ENCODE data around the gene FAM174B. TPM values are rescaled to one million over a fixed set of nuclear protein-coding genes. Genes with fewer than 3 reads are reported as not detected.

The FAM174B gene
- total RNA-seq, 1 experiment from 2014 or later = 3.5 TPM

GRCh38 chr15:92580933-92581445 is 74.6 kb downstream of the FAM174B start:
- POLR2A ChIA-PET = no interaction called here

GRCh38 chr15:92580521-92580920 is 75.1 kb downstream of the FAM174B start:
- H3K27me3 Mint-ChIP-seq (ENCODE audit: insufficient read depth, unreplicated experiment) = peaks cover 51% of the 10 kb centered on the region
- no peak for TF ChIP-seq CTCF (IDR thresholded peaks at IDR 0.05; ENCODE audit: unreplicated experiment)
- no peak for DNase-seq (ENCODE audit: unreplicated experiment)
- H3K36me3 Mint-ChIP-seq (ENCODE audit: insufficient read depth, unreplicated experiment) = no peaks in the 10 kb centered on the region
- no peak overlapping the region for H3K4me3 Mint-ChIP-seq (ENCODE audit: unreplicated experiment)
- H3K4me1 Mint-ChIP-seq (ENCODE audit: insufficient read depth, unreplicated experiment) = no peaks in the 10 kb centered on the region
- intact Hi-C loops (cut with micrococcal nuclease) = no loop called here
- H3K9me3 Mint-ChIP-seq (ENCODE audit: unreplicated experiment) = no peaks in the 10 kb centered on the region
- ChIA-PET POLR2A (interaction anchor here (0.5 kb wide), 1 partner anchor 42 kb away, joined by 4 read pairs; no protein-coding TSS in a partner anchor), CTCF (interaction anchor here (0.6 kb wide), 1 partner anchor 626 kb away, joined by 3 read pairs; no protein-coding TSS in a partner anchor)
- no TSS peak for BruUV-seq (replicated peaks)
- H3K27ac Mint-ChIP-seq (ENCODE audit: low read depth, unreplicated experiment) = no peak overlapping the region

More at GRCh38 chr15:92580933-92581445, 74.6 kb downstream of the FAM174B start:
- Mint-ChIP-seq H3K36me3 (ENCODE audit: insufficient read depth, unreplicated experiment) (no peaks in the 10 kb centered on the region), H3K9me3 (ENCODE audit: unreplicated experiment) (no peaks in the 10 kb centered on the region), H3K4me3 (ENCODE audit: unreplicated experiment) (no peak overlapping the region), H3K4me1 (ENCODE audit: insufficient read depth, unreplicated experiment) (no peaks in the 10 kb centered on the region), H3K27me3 (ENCODE audit: insufficient read depth, unreplicated experiment) (peaks cover 51% of the 10 kb centered on the region), H3K27ac (ENCODE audit: low read depth, unreplicated experiment) (no peak overlapping the region)
- TF ChIP-seq CTCF (IDR thresholded peaks at IDR 0.05; ENCODE audit: unreplicated experiment) = no peak
- no TSS peak for BruUV-seq (replicated peaks)
- no peak for DNase-seq (ENCODE audit: unreplicated experiment)
- CTCF ChIA-PET = interaction anchor here (0.6 kb wide), 1 partner anchor 626 kb away, joined by 3 read pairs; no protein-coding TSS in a partner anchor
- intact Hi-C loops (cut with micrococcal nuclease) = no loop called here

- intact Hi-C loops (cut with micrococcal nuclease) = no loop called here
- ChIA-PET POLR2A (interaction anchor here (0.5 kb wide), 1 partner anchor 41 kb away, joined by 4 read pairs; no protein-coding TSS in a partner anchor), CTCF (no interaction called here)
- no peak for TF ChIP-seq CTCF (IDR thresholded peaks at IDR 0.05; ENCODE audit: unreplicated experiment)
- peaks cover 51% of the 10 kb centered on the region for H3K27me3 Mint-ChIP-seq (ENCODE audit: insufficient read depth, unreplicated experiment)
- no peaks in the 10 kb centered on the region for H3K36me3 Mint-ChIP-seq (ENCODE audit: insufficient read depth, unreplicated experiment)
- no peaks in the 10 kb centered on the region for H3K4me1 Mint-ChIP-seq (ENCODE audit: insufficient read depth, unreplicated experiment)
- H3K4me3 Mint-ChIP-seq (ENCODE audit: unreplicated experiment) = no peak overlapping the region
- no peak overlapping the region for H3K27ac Mint-ChIP-seq (ENCODE audit: low read depth, unreplicated experiment)
- H3K9me3 Mint-ChIP-seq (ENCODE audit: unreplicated experiment) = no peaks in the 10 kb centered on the region
- DNase-seq (ENCODE audit: unreplicated experiment) = no peak
- no TSS peak for BruUV-seq (replicated peaks)
Observed at GRCh38 chr15:92579931-92580470, 75.6 kb downstream of the FAM174B start.

GRCh38 chr15:92579486-92579885 is 76.1 kb downstream of the FAM174B start:
- POLR2A ChIA-PET = no interaction called here

More at GRCh38 chr15:92579486-92579885, 76.1 kb downstream of the FAM174B start:
- BruUV-seq (replicated peaks) = no TSS peak
- no peak overlapping the region for H3K27ac Mint-ChIP-seq (ENCODE audit: low read depth, unreplicated experiment)
- no peaks in the 10 kb centered on the region for H3K36me3 Mint-ChIP-seq (ENCODE audit: insufficient read depth, unreplicated experiment)
- CTCF ChIA-PET = no interaction called here
- no peak for DNase-seq (ENCODE audit: unreplicated experiment)
- intact Hi-C loops (cut with micrococcal nuclease) = no loop called here
- H3K9me3 Mint-ChIP-seq (ENCODE audit: unreplicated experiment) = no peaks in the 10 kb centered on the region
- no peak overlapping the region for H3K4me3 Mint-ChIP-seq (ENCODE audit: unreplicated experiment)
- no peaks in the 10 kb centered on the region for H3K4me1 Mint-ChIP-seq (ENCODE audit: insufficient read depth, unreplicated experiment)
- no peak for TF ChIP-seq CTCF (IDR thresholded peaks at IDR 0.05; ENCODE audit: unreplicated experiment)
- H3K27me3 Mint-ChIP-seq (ENCODE audit: insufficient read depth, unreplicated experiment) = peaks cover 56% of the 10 kb centered on the region

All from MCF 10A (cell line).